Spleen (tissue), 7 donors: ENCODE data around the gene IL1RN.
A peak's percentile ranks its signal among the peaks of the same experiment; 100 is the strongest.

ENCODE experiments used
- CTCF ChIP-seq, 11 experiments: fragments of 200-600 bp in 7 of 11; fragments of 450-650 bp in 4 of 11; sonication (generic) in 4 of 11; IDR thresholded peaks in 8 of 11; conservative IDR thresholded peaks in 3 of 11; 1 replicate in 7 of 11; 2 replicates in 4 of 11; pipeline versions ENCODE4 v1.4.0 to v1.8.0; 2016 to 2021; ENCODE audit warnings: antibody characterized with exemption in 11 of 11, inconsistent platforms in 4 of 11, mild to moderate bottlenecking in 1 of 11
- POLR2A ChIP-seq, 3 donors: fragments of 450-650 bp; IDR thresholded peaks; one replicate each; pipeline ENCODE4 v1.5.1; 2017; ENCODE audit warnings: antibody characterized with exemption in 3 of 3, mild to moderate bottlenecking in 1 of 3
- POLR2AphosphoS5 ChIP-seq, 3 donors: sonication (generic); formaldehyde crosslinking; IDR thresholded peaks; one replicate each; pipeline ENCODE4 v1.5.1; 2017; ENCODE audit warnings: antibody characterized with exemption in 3 of 3
- donor health status: DM: no; HTN: no; CAD: no; lungs with moderate emphysema.
- donor health status: DM: no; HTN: no; CAD: no.
- donor health status: DM: no; HTN: no; CAD: no.

DNA sequence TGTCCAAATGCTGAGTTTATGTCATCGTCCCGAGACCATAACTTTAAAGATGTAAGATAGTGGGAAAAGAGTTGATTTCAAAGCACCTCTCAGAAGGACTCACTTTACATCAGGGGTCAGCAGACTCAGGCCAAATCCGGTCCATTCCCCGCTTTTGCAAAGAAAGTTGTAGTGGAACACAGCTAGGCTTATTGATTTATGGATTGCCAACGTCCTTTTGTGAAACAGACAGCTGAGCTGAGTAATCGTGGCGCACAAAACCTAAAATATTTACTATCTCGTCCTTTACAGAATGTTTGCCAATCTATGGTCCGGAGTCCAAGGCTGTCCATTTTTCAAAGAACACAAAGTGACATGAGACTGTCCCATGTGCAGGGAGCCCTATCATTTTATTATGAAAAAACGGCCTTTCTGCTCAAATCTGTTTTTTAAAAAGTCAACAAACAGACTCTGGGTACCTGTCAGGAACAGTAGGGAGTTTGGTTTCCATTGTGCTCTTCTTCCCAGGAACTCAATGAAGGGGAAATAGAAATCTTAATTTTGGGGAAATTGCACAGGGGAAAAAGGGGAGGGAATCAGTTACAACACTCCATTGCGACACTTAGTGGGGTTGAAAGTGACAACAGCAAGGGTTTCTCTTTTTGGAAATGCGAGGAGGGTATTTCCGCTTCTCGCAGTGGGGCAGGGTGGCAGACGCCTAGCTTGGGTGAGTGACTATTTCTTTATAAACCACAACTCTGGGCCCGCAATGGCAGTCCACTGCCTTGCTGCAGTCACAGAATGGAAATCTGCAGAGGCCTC, at the start of gene IL1RN:
- TF ChIP-seq CTCF (IDR thresholded peaks at IDR 0.05 in 8 of 11, conservative IDR thresholded peaks at IDR 0.05 in 3 of 11) (no peak), POLR2AphosphoS5 (IDR thresholded peaks at IDR 0.05) (peak in 2 of 3 donors; percentile 19 to 60), POLR2A (IDR thresholded peaks at IDR 0.05) (no peak)
